ENCODE results near the gene KMT2C. TPM values are rescaled to one million over a fixed set of nuclear protein-coding genes. Genes with fewer than 3 reads are reported as not detected.
"Not testable (repeated sequence)": the region's sequence is repeated elsewhere in the genome, so short reads cannot be mapped to it uniquely, and the experiment has no call there.

The KMT2C gene
- 10 to 100 TPM; 66.7 to 74.0 TPM for total RNA-seq

GRCh38 chr7:152435384-152436110 is at the start of gene KMT2C:
KMT2C (minus strand) TSS chr7:152436003; CDS start chr7:152435786, 217 bp downstream.
- H3K27ac Mint-ChIP-seq, result peak within 1 kb of the TSS; percentile 94
- H3K36me3 Mint-ChIP-seq (ENCODE audit: low read depth), result peaks cover 4% of the 10 kb centered on the region
- peaks cover 26% of the 10 kb centered on the region for H3K4me1 Mint-ChIP-seq
- no peaks in the 10 kb centered on the region for H3K9me3 Mint-ChIP-seq
- POLR2A ChIA-PET, result no interaction called here
- DNase-seq, result peak; percentile 53
- CTCF ChIA-PET, result no interaction called here
- peak within 1 kb of the TSS; percentile 82 for H3K4me3 Mint-ChIP-seq
- peaks cover 3% of the 10 kb centered on the region for H3K27me3 Mint-ChIP-seq

- Mint-ChIP-seq H3K27ac (no peak overlapping the region), H3K9me3 (no peaks in the 10 kb centered on the region), H3K4me1 (no peaks in the 10 kb centered on the region), H3K36me3 (ENCODE audit: low read depth) (no peaks in the 10 kb centered on the region), H3K27me3 (no peaks in the 10 kb centered on the region), H3K4me3 (no peak overlapping the region)
- ChIA-PET CTCF (no interaction called here), POLR2A (no interaction called here)
- no peak for DNase-seq
Measured at GRCh38 chr7:152481082-152481481, 45.3 kb upstream of the KMT2C start.

GRCh38 chr7:152480664-152481063 is 44.9 kb upstream of the KMT2C start:
- Mint-ChIP-seq H3K27me3 (no peaks in the 10 kb centered on the region), H3K36me3 (ENCODE audit: low read depth) (no peaks in the 10 kb centered on the region), H3K4me3 (no peak overlapping the region), H3K4me1 (no peaks in the 10 kb centered on the region), H3K27ac (no peak overlapping the region), H3K9me3 (no peaks in the 10 kb centered on the region)
- ChIA-PET POLR2A (no interaction called here), CTCF (no interaction called here)
- DNase-seq, result no peak

- no peak for DNase-seq
- ChIA-PET POLR2A (no interaction called here), CTCF (no interaction called here)
- H3K36me3 Mint-ChIP-seq (ENCODE audit: low read depth), result no peaks in the 10 kb centered on the region
- H3K4me3 Mint-ChIP-seq, result no peak overlapping the region
- H3K27me3 Mint-ChIP-seq, result no peaks in the 10 kb centered on the region
- no peak overlapping the region for H3K27ac Mint-ChIP-seq
- H3K4me1 Mint-ChIP-seq, result no peaks in the 10 kb centered on the region
- H3K9me3 Mint-ChIP-seq, result no peaks in the 10 kb centered on the region
Measured at GRCh38 chr7:152479595-152479994, 43.8 kb upstream of the KMT2C start.

- Mint-ChIP-seq H3K36me3 (ENCODE audit: low read depth) (no peaks in the 10 kb centered on the region), H3K27me3 (no peaks in the 10 kb centered on the region), H3K4me1 (no peaks in the 10 kb centered on the region), H3K4me3 (no peak overlapping the region), H3K9me3 (no peaks in the 10 kb centered on the region), H3K27ac (no peak overlapping the region)
- CTCF ChIA-PET, result interaction anchor here (0.6 kb wide), 1 partner anchor 192 kb away, joined by 3 read pairs; no protein-coding TSS in a partner anchor
- POLR2A ChIA-PET, result no interaction called here
- DNase-seq, result no peak
Measured at GRCh38 chr7:152478140-152478539, 42.3 kb upstream of the KMT2C start.

GRCh38 chr7:152477079-152477478 is 41.3 kb upstream of the KMT2C start:
- Mint-ChIP-seq H3K36me3 (ENCODE audit: low read depth) (no peaks in the 10 kb centered on the region), H3K9me3 (peaks cover 4% of the 10 kb centered on the region), H3K4me1 (no peaks in the 10 kb centered on the region), H3K27ac (no peak overlapping the region), H3K27me3 (no peaks in the 10 kb centered on the region), H3K4me3 (no peak overlapping the region)
- POLR2A ChIA-PET, result no interaction called here
- DNase-seq, result no peak
- CTCF ChIA-PET, result no interaction called here

- no peaks in the 10 kb centered on the region for H3K4me1 Mint-ChIP-seq
- H3K27ac Mint-ChIP-seq, result no peak overlapping the region
- POLR2A ChIA-PET, result no interaction called here
- H3K27me3 Mint-ChIP-seq, result no peaks in the 10 kb centered on the region
- H3K4me3 Mint-ChIP-seq, result no peak overlapping the region
- H3K9me3 Mint-ChIP-seq, result peaks cover 6% of the 10 kb centered on the region
- DNase-seq, result no peak
- no peaks in the 10 kb centered on the region for H3K36me3 Mint-ChIP-seq (ENCODE audit: low read depth)
- CTCF ChIA-PET, result no interaction called here
Measured at GRCh38 chr7:152476551-152476950, 40.7 kb upstream of the KMT2C start.

- DNase-seq; H3K36me3 Mint-ChIP-seq (ENCODE audit: low read depth); H3K4me3 Mint-ChIP-seq; POLR2A ChIA-PET; H3K27me3 Mint-ChIP-seq; H3K4me1 Mint-ChIP-seq; H3K27ac Mint-ChIP-seq: not testable (repeated sequence)
- CTCF ChIA-PET, result interaction anchor here (0.9 kb wide), 1 partner anchor 13 kb away, joined by 3 read pairs; no protein-coding TSS in a partner anchor
- peaks cover 20% of the 10 kb centered on the region for H3K9me3 Mint-ChIP-seq
Measured at GRCh38 chr7:152471023-152471620, 35.3 kb upstream of the KMT2C start.

- H3K4me3 Mint-ChIP-seq; DNase-seq; H3K36me3 Mint-ChIP-seq (ENCODE audit: low read depth); H3K27ac Mint-ChIP-seq; H3K27me3 Mint-ChIP-seq; POLR2A ChIA-PET; H3K4me1 Mint-ChIP-seq: not testable (repeated sequence)
- peaks cover 20% of the 10 kb centered on the region for H3K9me3 Mint-ChIP-seq
- CTCF ChIA-PET, result interaction anchor here (0.9 kb wide), 1 partner anchor 14 kb away, joined by 3 read pairs; no protein-coding TSS in a partner anchor
Measured at GRCh38 chr7:152470251-152471022, 34.6 kb upstream of the KMT2C start.

GRCh38 chr7:152469576-152469975 is 33.8 kb upstream of the KMT2C start:
- H3K36me3 Mint-ChIP-seq (ENCODE audit: low read depth); H3K27me3 Mint-ChIP-seq; H3K4me3 Mint-ChIP-seq; POLR2A ChIA-PET; H3K4me1 Mint-ChIP-seq; DNase-seq; CTCF ChIA-PET; H3K27ac Mint-ChIP-seq: not testable (repeated sequence)
- H3K9me3 Mint-ChIP-seq, result peaks cover 20% of the 10 kb centered on the region

- Mint-ChIP-seq H3K27me3 (no peaks in the 10 kb centered on the region), H3K9me3 (peaks cover 17% of the 10 kb centered on the region), H3K36me3 (ENCODE audit: low read depth) (no peaks in the 10 kb centered on the region), H3K4me1 (peaks cover 9% of the 10 kb centered on the region), H3K27ac (no peak overlapping the region), H3K4me3 (no peak overlapping the region)
- DNase-seq, result no peak
- POLR2A ChIA-PET, result no interaction called here
- CTCF ChIA-PET, result interaction anchor here (0.7 kb wide), 1 partner anchor 683 kb away, joined by 5 read pairs; no protein-coding TSS in a partner anchor
Measured at GRCh38 chr7:152467225-152467624, 31.4 kb upstream of the KMT2C start.

- no peak for DNase-seq
- H3K27me3 Mint-ChIP-seq, result no peaks in the 10 kb centered on the region
- POLR2A ChIA-PET, result interaction anchor here (1.0 kb wide), 1 partner anchor 83 kb away, joined by 4 read pairs; no protein-coding TSS in a partner anchor
- peaks cover 5% of the 10 kb centered on the region for H3K9me3 Mint-ChIP-seq
- peak overlapping the region; percentile 91 for H3K27ac Mint-ChIP-seq
- H3K36me3 Mint-ChIP-seq (ENCODE audit: low read depth), result no peaks in the 10 kb centered on the region
- H3K4me1 Mint-ChIP-seq, result peaks cover 9% of the 10 kb centered on the region
- CTCF ChIA-PET, result no interaction called here
- H3K4me3 Mint-ChIP-seq, result peak overlapping the region; percentile 81
Measured at GRCh38 chr7:152465119-152465387, 29.2 kb upstream of the KMT2C start.

- H3K27me3 Mint-ChIP-seq, result no peaks in the 10 kb centered on the region
- peak overlapping the region; percentile 81 for H3K4me3 Mint-ChIP-seq
- H3K27ac Mint-ChIP-seq, result peak overlapping the region; percentile 91
- ChIA-PET POLR2A (interaction anchor here (1.0 kb wide), 1 partner anchor 82 kb away, joined by 4 read pairs; no protein-coding TSS in a partner anchor), CTCF (no interaction called here)
- peaks cover 3% of the 10 kb centered on the region for H3K9me3 Mint-ChIP-seq
- peaks cover 9% of the 10 kb centered on the region for H3K4me1 Mint-ChIP-seq
- no peaks in the 10 kb centered on the region for H3K36me3 Mint-ChIP-seq (ENCODE audit: low read depth)
- peak; percentile 58 for DNase-seq
Measured at GRCh38 chr7:152464312-152465118, 28.7 kb upstream of the KMT2C start.
